Measurements from ENCODE around the gene MYH3. TPM values are rescaled to one million over a fixed set of nuclear protein-coding genes. Genes with fewer than 3 reads are reported as not detected.

The MYH3 gene
- total and polyA plus RNA-seq, 10 of the 15 experiments (the other 5 are each of a cell fraction or from before 2014, with no cell fraction given): 0.14 to 1.4 (median 0.71) TPM

GRCh38 chr17:10613775-10614513 lies 43.2 kb downstream of the MYH3 start:
- Histone ChIP-seq H2AFZ (ENCODE audit: control insufficient read depth, low read depth, low read length) (no peak overlapping the region), H3K36me3 (ENCODE audit: control insufficient read depth in 2 of 2, insufficient read depth in 2 of 2, low read length in 1 of 2) (no peaks in the 10 kb centered on the region), H3K27me3 (replicated peaks in 1 of 2; ENCODE audit: control insufficient read depth in 2 of 2, insufficient read depth in 2 of 2, low read length in 1 of 2) (no peaks in the 10 kb centered on the region), H3K79me2 (ENCODE audit: control insufficient read depth, insufficient read depth, low read length) (no peaks in the 10 kb centered on the region), H3K4me1 (ENCODE audit: control insufficient read depth, insufficient read depth, low read length) (no peaks in the 10 kb centered on the region), H3K9ac (ENCODE audit: control insufficient read depth, insufficient read depth, low read length) (no peak overlapping the region), H3K4me2 (ENCODE audit: control insufficient read depth, insufficient read depth) (no peak overlapping the region), H3K4me3 (no peak overlapping the region), H4K20me1 (ENCODE audit: control insufficient read depth, insufficient read depth) (no peaks in the 10 kb centered on the region), H3K27ac (ENCODE audit: control insufficient read depth, insufficient read depth) (no peak overlapping the region), H3K9me3 (replicated peaks; ENCODE audit: control insufficient read depth, insufficient read depth, low read length) (no peaks in the 10 kb centered on the region)
- ATAC-seq (no peak), FAIRE-seq (no peak), DNase-seq (ENCODE audit: low read depth, low spot score) (no peak)
- WGBS (ENCODE audit: insufficient coverage, insufficient replicate concordance, low lambda C conversion rate, missing lambda C conversion rate): 48% methylated on average over 16 of the region's 16 CpGs
- ChIA-PET POLR2A (no interaction called here), CTCF (interaction anchor here (0.5 to 10.0 kb wide), 20 partner anchors 10 to 696 kb away, joined by 3 to 138 read pairs (median 4); no protein-coding TSS in a partner anchor), SMC1A (ENCODE audit: uncharacterized antibody, unreplicated experiment) (interaction anchor here (0.7 to 1.3 kb wide), 8 partner anchors 30 to 689 kb away, joined by 3 to 7 read pairs (median 4); no protein-coding TSS in a partner anchor), RAD21 (ENCODE audit: unreplicated experiment) (interaction anchor here (1.0 to 4.7 kb wide), 4 partner anchors 12 to 689 kb away, joined by 3 to 46 read pairs (median 8); no protein-coding TSS in a partner anchor)
- in situ Hi-C loops (cut with MboI): no loop called here
- intact Hi-C loops (cut with micrococcal nuclease; ENCODE audit: unreplicated experiment): loop anchor here (1.0 kb wide), 2 partner anchors 287 to 319 kb away; no protein-coding TSS in a partner anchor
- TF ChIP-seq ZNF592 (IDR thresholded peaks at IDR 0.05): no peak
- no peak for TF ChIP-seq ZNF217 (IDR thresholded peaks at IDR 0.05)
- no peak for TF ChIP-seq NR2C2 (IDR thresholded peaks at IDR 0.05; ENCODE audit: borderline replicate concordance, control insufficient read depth, insufficient read length, low read depth)
- no peak for TF ChIP-seq POLR2A (IDR thresholded peaks at IDR 0.05; ENCODE audit: low read depth, low read length)
- no peak for TF ChIP-seq BRCA1 (IDR thresholded peaks at IDR 0.05; ENCODE audit: low read depth, low read length)
- no peak for TF ChIP-seq SREBF1 (IDR thresholded peaks at IDR 0.05; ENCODE audit: low read length)
- no peak for TF ChIP-seq SKIL (IDR thresholded peaks at IDR 0.05; ENCODE audit: low read depth, poor library complexity, severe bottlenecking)
- no peak for TF ChIP-seq MTA2 (IDR thresholded peaks at IDR 0.05; ENCODE audit: low read depth)
- no peak for TF ChIP-seq NR2C1 (IDR thresholded peaks at IDR 0.05)
- TF ChIP-seq KDM1A (IDR thresholded peaks at IDR 0.05; ENCODE audit: borderline replicate concordance): no peak
- no peak for TF ChIP-seq TAF1 (IDR thresholded peaks at IDR 0.05; ENCODE audit: borderline replicate concordance, low read depth, low read length)
- BruUV-seq (replicated peaks): no TSS peak

Data from GM12878 (cell line).